ENCODE measurements around the gene INSYN1. TPM values are rescaled to one million over a fixed set of nuclear protein-coding genes. Genes with fewer than 3 reads are reported as not detected.

Gene INSYN1
- total and polyA plus RNA-seq, 10 of the 15 experiments (the other 5 are each of a cell fraction or from before 2014, with no cell fraction given) = not detected

GRCh38 chr15:73777741-73778140, 24.6 kb upstream of the INSYN1 start:
- H3K27me3 ChIP-seq (replicated peaks in 1 of 2; ENCODE audit: control insufficient read depth in 2 of 2, insufficient read depth in 2 of 2, low read length in 1 of 2) = peaks cover 0 to 3% of the 10 kb centered on the region in 2 experiments; a peak in 3 of 4 replicates
- ChIA-PET SMC1A (ENCODE audit: uncharacterized antibody, unreplicated experiment) (no interaction called here), POLR2A (no interaction called here), RAD21 (ENCODE audit: unreplicated experiment) (no interaction called here), CTCF (no interaction called here)
- H2AFZ ChIP-seq (ENCODE audit: control insufficient read depth, low read depth, low read length) = no peak overlapping the region
- no peak overlapping the region for H3K9ac ChIP-seq (ENCODE audit: control insufficient read depth, insufficient read depth, low read length)
- no peak overlapping the region for H3K4me3 ChIP-seq
- H3K36me3 ChIP-seq (ENCODE audit: control insufficient read depth in 2 of 2, insufficient read depth in 2 of 2, low read length in 1 of 2) = no peaks in the 10 kb centered on the region
- no peaks in the 10 kb centered on the region for H3K4me1 ChIP-seq (ENCODE audit: control insufficient read depth, insufficient read depth, low read length)
- TF ChIP-seq RAD51 (IDR thresholded peaks at IDR 0.05) = no peak
- TF ChIP-seq SIN3A (IDR thresholded peaks at IDR 0.05; ENCODE audit: low read depth, low read length) = no peak
- TF ChIP-seq, protein P1, sequence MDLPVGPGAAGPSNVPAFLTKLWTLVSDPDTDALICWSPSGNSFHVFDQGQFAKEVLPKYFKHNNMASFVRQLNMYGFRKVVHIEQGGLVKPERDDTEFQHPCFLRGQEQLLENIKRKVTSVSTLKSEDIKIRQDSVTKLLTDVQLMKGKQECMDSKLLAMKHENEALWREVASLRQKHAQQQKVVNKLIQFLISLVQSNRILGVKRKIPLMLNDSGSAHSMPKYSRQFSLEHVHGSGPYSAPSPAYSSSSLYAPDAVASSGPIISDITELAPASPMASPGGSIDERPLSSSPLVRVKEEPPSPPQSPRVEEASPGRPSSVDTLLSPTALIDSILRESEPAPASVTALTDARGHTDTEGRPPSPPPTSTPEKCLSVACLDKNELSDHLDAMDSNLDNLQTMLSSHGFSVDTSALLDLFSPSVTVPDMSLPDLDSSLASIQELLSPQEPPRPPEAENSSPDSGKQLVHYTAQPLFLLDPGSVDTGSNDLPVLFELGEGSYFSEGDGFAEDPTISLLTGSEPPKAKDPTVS (IDR thresholded peaks at IDR 0.05; ENCODE audit: low read depth, low read length) = no peak
- no peak for TF ChIP-seq TAF1 (IDR thresholded peaks at IDR 0.05; ENCODE audit: borderline replicate concordance, low read depth, low read length)
- TF ChIP-seq, protein P2, sequence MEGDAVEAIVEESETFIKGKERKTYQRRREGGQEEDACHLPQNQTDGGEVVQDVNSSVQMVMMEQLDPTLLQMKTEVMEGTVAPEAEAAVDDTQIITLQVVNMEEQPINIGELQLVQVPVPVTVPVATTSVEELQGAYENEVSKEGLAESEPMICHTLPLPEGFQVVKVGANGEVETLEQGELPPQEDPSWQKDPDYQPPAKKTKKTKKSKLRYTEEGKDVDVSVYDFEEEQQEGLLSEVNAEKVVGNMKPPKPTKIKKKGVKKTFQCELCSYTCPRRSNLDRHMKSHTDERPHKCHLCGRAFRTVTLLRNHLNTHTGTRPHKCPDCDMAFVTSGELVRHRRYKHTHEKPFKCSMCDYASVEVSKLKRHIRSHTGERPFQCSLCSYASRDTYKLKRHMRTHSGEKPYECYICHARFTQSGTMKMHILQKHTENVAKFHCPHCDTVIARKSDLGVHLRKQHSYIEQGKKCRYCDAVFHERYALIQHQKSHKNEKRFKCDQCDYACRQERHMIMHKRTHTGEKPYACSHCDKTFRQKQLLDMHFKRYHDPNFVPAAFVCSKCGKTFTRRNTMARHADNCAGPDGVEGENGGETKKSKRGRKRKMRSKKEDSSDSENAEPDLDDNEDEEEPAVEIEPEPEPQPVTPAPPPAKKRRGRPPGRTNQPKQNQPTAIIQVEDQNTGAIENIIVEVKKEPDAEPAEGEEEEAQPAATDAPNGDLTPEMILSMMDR (IDR thresholded peaks at IDR 0.05 in 2 of 3, conservative IDR thresholded peaks at IDR 0.05 in 1 of 3; ENCODE audit: control insufficient read depth in 2 of 3, extremely low read depth in 1 of 3, insufficient read depth in 1 of 3, low read depth in 3 of 3, low read length in 3 of 3) = no peak
- no peak for TF ChIP-seq NFIC (IDR thresholded peaks at IDR 0.05; ENCODE audit: low read depth, low read length)
- no peak for TF ChIP-seq IRF4 (IDR thresholded peaks at IDR 0.05; ENCODE audit: low read depth, low read length)
- no peak for TF ChIP-seq ZNF207 (IDR thresholded peaks at IDR 0.05; ENCODE audit: borderline replicate concordance)
- no peak for TF ChIP-seq RELA (IDR thresholded peaks at IDR 0.05; ENCODE audit: borderline replicate concordance, partially characterized antibody)
- no peak for TF ChIP-seq POLR2AphosphoS2 (IDR thresholded peaks at IDR 0.05; ENCODE audit: low read depth, low read length)
- TF ChIP-seq ESRRA (IDR thresholded peaks at IDR 0.05; ENCODE audit: low read length) = no peak
- no peak for TF ChIP-seq TCF12 (IDR thresholded peaks at IDR 0.05; ENCODE audit: low read depth, low read length)
- DNase-seq (ENCODE audit: low read depth, low spot score) (no peak), ATAC-seq (no peak), FAIRE-seq (no peak)
- H3K27ac ChIP-seq (ENCODE audit: control insufficient read depth, insufficient read depth) = no peak overlapping the region
- no peaks in the 10 kb centered on the region for H3K79me2 ChIP-seq (ENCODE audit: control insufficient read depth, insufficient read depth, low read length)
- BruUV-seq (replicated peaks) = no TSS peak
- in situ Hi-C loops (cut with MboI) = no loop called here
- no peak overlapping the region for H3K4me2 ChIP-seq (ENCODE audit: control insufficient read depth, insufficient read depth)
- H4K20me1 ChIP-seq (ENCODE audit: control insufficient read depth, insufficient read depth) = no peaks in the 10 kb centered on the region
- no peaks in the 10 kb centered on the region for H3K9me3 ChIP-seq (replicated peaks; ENCODE audit: control insufficient read depth, insufficient read depth, low read length)
- intact Hi-C loops (cut with micrococcal nuclease; ENCODE audit: unreplicated experiment) = no loop called here

Measured in GM12878 (cell line).